Measurements from ENCODE around the gene HPS1. TPM values are rescaled to one million over a fixed set of nuclear protein-coding genes. Genes with fewer than 3 reads are reported as not detected.

The HPS1 gene
- total RNA-seq, 2 experiments from 2014 or later: 44.7 to 46.6 TPM

- no peaks in the 10 kb centered on the region for H3K36me3 Mint-ChIP-seq
- no peak overlapping the region for H3K4me3 Mint-ChIP-seq
- peaks cover 14% of the 10 kb centered on the region for H3K4me1 Mint-ChIP-seq
- H3K27ac Mint-ChIP-seq: no peak overlapping the region
- no peak for DNase-seq
- H3K27me3 Mint-ChIP-seq: peaks cover 8% of the 10 kb centered on the region
- H3K9me3 Mint-ChIP-seq: no peaks in the 10 kb centered on the region
Observed at GRCh38 chr10:98470850-98471249, 24.1 kb upstream of the HPS1 start.

DNA sequence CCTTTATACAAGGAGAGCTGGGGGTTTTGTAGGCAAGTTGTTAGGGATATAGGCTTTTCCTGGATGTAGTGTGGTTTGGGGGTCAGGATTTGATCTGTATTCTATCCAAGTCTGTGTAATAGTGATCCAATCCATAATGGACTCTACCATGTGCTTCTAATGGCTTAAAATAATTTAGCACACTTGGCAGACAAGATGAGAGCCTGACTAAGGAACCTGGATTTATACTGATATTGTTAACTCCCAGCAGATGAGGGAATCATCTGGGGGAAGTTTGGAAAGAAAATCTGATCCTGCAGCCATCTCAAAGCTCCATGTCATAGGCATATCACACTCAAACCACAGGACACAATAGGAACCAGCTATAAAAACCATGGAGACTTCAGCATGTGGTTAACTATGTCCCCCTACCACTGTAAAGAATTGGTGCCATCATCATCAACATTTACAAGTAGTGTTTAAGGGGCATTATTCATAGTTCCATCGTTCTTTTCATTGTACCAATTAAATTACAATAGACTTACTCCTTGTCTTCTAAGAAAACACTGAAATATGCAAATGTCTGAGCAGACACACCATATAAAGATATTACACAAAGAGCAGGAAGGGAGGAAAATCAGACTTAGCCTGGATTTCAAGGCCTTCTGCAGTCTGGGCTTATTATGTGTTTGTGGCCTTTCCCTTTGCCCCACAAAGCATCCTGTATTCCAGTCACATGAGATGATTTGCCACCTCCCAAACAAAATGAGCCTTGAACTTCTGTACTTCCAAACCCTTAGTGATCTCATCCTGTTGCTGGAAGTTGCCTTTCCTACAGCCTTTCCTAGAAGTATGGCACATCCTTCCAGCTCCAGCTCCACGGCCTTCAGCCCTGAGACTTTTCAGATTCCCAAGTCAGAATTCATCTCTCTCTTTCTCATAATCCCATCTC, 22.5 kb upstream of the HPS1 start:
- Mint-ChIP-seq H3K9me3 (no peaks in the 10 kb centered on the region), H3K4me1 (peaks cover 11% of the 10 kb centered on the region), H3K4me3 (no peak overlapping the region), H3K27me3 (peaks cover 9% of the 10 kb centered on the region), H3K27ac (no peak overlapping the region), H3K36me3 (no peaks in the 10 kb centered on the region)
- no peak for DNase-seq

DNA sequence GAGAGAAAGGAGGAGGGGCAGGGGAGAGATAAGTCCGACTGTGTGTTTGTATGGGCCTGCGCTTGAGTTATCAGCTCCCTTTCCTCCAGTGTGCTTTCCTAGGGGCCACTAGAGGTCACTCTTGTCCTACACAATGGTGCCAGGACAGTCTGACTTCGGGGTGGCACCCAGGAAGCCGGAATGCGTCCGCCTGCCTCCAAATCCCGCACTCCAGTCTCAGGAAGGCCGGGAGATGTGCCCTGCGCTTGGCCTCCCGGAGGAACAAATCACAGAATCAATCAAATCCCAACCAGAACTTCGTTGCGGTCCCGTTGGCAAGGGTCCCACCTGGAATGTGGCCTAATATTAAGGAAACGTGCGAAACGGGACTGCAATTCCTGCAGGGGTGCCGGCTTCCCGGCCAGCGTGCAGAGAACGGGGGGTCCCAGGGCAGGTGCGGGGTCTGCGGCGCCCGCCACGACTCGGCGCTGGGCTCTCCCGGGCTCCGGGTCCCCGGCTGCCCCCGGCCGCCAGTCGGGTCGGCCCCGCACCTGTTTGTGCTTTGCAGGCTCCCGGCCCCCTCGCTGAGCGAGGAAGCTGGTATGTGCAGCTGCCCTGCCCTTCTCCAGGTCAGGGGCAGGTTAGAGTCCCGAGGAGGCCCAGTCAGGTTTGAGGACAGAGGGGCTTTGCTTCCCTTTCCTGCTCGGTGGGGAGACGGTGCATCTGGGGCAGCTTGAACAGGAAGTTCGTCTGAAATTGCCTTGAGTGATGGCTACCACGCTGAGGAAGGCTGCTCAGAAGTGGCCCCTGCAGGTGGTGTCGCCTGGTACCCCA, 21.0 kb upstream of the HPS1 start:
- Mint-ChIP-seq H3K27me3 (peaks cover 14% of the 10 kb centered on the region), H3K27ac (peak overlapping the region; percentile 79), H3K4me3 (peak overlapping the region; percentile 88), H3K4me1 (peaks cover 6% of the 10 kb centered on the region), H3K9me3 (no peaks in the 10 kb centered on the region), H3K36me3 (no peaks in the 10 kb centered on the region)
- peak; percentile 55 for DNase-seq

DNA sequence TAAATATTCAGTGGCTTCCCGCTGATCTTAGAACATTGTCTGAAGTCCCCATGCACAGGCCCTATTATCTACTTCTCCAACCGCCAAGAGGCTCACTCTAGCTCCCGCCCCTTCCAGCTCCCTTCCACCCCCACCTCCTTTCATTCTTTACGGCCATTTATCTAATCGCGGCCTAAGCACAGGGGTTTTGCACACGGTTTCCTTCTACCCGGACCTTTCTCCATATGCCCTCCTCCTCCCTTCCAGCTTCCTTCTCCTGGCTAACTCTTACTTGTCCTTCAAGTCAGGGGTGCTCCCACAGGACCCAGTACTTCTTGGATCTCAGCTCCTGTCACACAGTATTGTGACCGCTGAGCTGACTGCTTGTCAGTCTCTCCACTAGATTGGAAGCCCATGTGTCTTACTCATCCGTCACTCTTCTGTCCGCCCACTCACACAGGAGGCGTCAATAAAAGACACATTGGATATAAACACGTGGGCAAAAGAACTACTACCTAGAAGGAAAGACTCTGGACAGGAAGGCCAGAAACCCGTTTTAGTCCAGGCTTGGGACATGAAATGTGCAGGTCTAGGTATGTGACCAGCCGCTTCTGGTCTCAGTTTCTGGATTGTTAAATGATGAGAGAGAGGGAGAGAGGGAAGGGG, 20.2 kb upstream of the HPS1 start:
- H3K4me3 Mint-ChIP-seq: no peak overlapping the region
- H3K27ac Mint-ChIP-seq: no peak overlapping the region
- H3K27me3 Mint-ChIP-seq: peaks cover 19% of the 10 kb centered on the region
- H3K9me3 Mint-ChIP-seq: no peaks in the 10 kb centered on the region
- peaks cover 6% of the 10 kb centered on the region for H3K4me1 Mint-ChIP-seq
- no peak for DNase-seq
- H3K36me3 Mint-ChIP-seq: no peaks in the 10 kb centered on the region

DNA sequence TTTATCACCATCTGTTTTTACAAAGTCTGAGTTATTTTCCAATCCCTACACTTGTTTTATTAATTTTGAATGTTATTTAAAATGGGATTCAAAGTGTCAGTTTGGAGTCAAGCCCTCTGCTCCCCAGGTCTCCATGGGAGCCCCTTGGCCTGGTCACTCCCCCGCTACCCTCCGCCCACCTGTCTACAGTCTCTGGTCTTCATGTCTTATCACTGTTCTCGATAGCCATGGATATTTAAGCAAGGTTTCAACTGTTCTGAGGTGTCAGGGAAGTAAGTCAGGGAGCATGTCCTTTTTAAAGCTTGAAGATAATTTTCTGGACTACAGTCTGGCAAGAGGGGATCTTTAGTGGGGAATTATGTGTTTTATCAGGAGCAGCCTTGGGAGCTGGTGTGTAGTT, 19.1 kb upstream of the HPS1 start:
- H3K9me3 Mint-ChIP-seq: no peaks in the 10 kb centered on the region
- H3K27me3 Mint-ChIP-seq: peaks cover 14% of the 10 kb centered on the region
- H3K4me1 Mint-ChIP-seq: peaks cover 6% of the 10 kb centered on the region
- H3K4me3 Mint-ChIP-seq: no peak overlapping the region
- H3K36me3 Mint-ChIP-seq: no peaks in the 10 kb centered on the region
- no peak for DNase-seq
- H3K27ac Mint-ChIP-seq: no peak overlapping the region

- H3K4me3 Mint-ChIP-seq: no peak overlapping the region
- H3K27ac Mint-ChIP-seq: no peak overlapping the region
- H3K27me3 Mint-ChIP-seq: peaks cover 17% of the 10 kb centered on the region
- no peak for DNase-seq
- peaks cover 6% of the 10 kb centered on the region for H3K4me1 Mint-ChIP-seq
- H3K36me3 Mint-ChIP-seq: no peaks in the 10 kb centered on the region
- H3K9me3 Mint-ChIP-seq: no peaks in the 10 kb centered on the region
Observed at GRCh38 chr10:98463976-98464754, 17.4 kb upstream of the HPS1 start.

GRCh38 chr10:98463016-98463415, 16.3 kb upstream of the HPS1 start:
- no peaks in the 10 kb centered on the region for H3K36me3 Mint-ChIP-seq
- no peak overlapping the region for H3K4me3 Mint-ChIP-seq
- peaks cover 6% of the 10 kb centered on the region for H3K4me1 Mint-ChIP-seq
- no peaks in the 10 kb centered on the region for H3K9me3 Mint-ChIP-seq
- DNase-seq: no peak
- H3K27me3 Mint-ChIP-seq: peaks cover 26% of the 10 kb centered on the region
- no peak overlapping the region for H3K27ac Mint-ChIP-seq

DNA sequence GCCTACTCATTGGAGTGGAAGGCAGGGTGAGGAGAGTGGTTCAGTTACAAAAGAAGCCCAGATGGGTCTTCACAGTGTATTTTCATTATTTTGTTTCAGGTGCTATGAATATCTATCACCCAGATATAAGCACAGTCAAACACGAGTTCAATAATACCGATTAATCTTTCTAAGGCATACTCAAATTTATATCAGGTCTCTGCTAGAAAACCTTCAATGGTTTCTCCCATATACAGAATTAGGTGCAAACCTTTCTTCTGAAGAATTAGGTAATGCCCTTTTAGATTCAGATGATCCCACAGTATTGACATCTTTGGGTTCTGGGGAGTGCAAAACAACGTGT, 14.7 kb upstream of the HPS1 start:
- H3K27me3 Mint-ChIP-seq: peaks cover 30% of the 10 kb centered on the region
- H3K4me3 Mint-ChIP-seq: no peak overlapping the region
- H3K27ac Mint-ChIP-seq: no peak overlapping the region
- H3K36me3 Mint-ChIP-seq: no peaks in the 10 kb centered on the region
- H3K4me1 Mint-ChIP-seq: no peaks in the 10 kb centered on the region
- DNase-seq: no peak
- H3K9me3 Mint-ChIP-seq: no peaks in the 10 kb centered on the region

DNA sequence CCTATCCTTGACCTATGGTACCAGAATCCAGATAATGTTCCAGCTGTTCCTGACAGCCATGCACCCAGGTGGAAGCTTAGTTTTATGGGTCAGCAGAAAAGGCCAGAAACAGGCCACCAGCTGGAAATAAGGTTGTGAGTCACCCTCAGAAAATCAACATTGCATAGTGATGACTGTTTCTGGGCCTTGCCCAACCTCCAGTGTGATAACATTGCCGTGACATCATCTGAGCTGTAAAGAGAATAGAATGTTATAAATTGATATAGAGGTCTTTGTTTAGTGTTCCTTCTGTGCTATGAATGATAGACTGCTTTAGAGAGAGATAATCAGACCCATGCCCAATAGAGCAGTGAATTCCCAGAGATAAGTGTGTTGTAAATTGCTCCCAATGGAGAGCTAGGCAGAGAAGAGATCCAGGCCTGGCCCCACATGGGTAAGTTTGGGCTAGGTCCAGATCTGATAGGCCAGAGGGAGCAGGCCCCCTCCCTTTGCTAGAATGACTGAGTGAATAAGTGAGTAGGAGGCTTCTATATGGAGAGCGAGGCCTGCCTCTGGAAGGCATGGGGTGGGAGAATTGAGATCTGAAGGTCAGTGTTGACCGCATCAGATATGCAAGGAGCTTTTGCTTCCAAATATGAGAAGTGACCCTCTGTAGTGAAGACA, 14.2 kb upstream of the HPS1 start:
- DNase-seq: no peak
- no peaks in the 10 kb centered on the region for H3K4me1 Mint-ChIP-seq
- no peak overlapping the region for H3K27ac Mint-ChIP-seq
- H3K27me3 Mint-ChIP-seq: peaks cover 27% of the 10 kb centered on the region
- no peak overlapping the region for H3K4me3 Mint-ChIP-seq
- H3K36me3 Mint-ChIP-seq: no peaks in the 10 kb centered on the region
- no peaks in the 10 kb centered on the region for H3K9me3 Mint-ChIP-seq

DNA sequence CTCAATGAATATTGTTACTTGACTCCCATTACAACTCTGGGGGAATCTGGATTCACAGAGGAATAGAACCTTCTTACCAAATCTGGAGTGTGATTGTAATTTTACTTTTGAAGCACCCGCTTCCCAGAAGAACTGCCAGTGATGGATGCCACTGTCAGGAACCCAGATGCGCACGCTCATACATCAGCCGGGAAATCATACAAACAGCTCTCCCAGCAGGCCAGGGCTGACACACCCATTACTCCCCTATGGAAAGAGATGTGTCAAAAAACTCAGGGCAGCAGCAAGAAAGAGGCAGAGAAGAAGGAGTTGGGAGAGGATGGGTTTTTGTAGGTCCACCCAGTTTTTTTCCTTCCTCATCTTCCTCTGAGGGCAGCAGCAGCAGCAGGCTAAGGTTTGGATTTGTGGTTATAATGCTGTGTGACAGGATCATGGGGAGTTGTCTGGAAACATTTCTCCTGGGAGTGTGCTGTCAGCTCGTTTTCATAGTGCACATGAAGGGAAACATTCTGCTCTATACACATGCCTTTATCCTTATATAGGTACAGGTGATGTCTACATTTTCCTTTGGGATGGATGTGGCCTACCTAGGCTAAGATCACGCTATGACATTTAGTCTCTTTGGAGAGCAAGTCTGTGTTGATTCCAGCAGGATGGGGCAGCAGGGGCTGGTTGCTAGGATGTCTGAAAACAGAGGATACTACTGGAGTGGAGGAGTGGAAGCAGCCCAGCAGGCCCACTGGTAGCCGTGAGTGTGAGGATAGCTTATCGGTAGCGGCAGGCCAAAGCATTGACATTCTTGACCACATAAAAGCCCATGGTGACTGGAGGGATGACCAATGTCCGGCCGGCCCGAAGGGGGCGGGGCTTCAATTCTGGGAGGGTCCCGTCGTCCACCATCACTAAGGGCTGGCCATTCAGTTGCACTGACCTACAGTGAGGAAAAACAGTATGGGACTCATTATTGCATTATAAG, 12.4 kb upstream of the HPS1 start:
- Mint-ChIP-seq H3K27me3 (peaks cover 25% of the 10 kb centered on the region), H3K36me3 (no peaks in the 10 kb centered on the region), H3K4me3 (no peak overlapping the region), H3K9me3 (no peaks in the 10 kb centered on the region), H3K4me1 (no peaks in the 10 kb centered on the region), H3K27ac (no peak overlapping the region)
- DNase-seq: no peak

- Mint-ChIP-seq H3K4me1 (no peaks in the 10 kb centered on the region), H3K4me3 (no peak overlapping the region), H3K27ac (no peak overlapping the region), H3K36me3 (no peaks in the 10 kb centered on the region), H3K9me3 (no peaks in the 10 kb centered on the region), H3K27me3 (peaks cover 20% of the 10 kb centered on the region)
- DNase-seq: no peak
Observed at GRCh38 chr10:98457721-98458120, 11.0 kb upstream of the HPS1 start.

DNA sequence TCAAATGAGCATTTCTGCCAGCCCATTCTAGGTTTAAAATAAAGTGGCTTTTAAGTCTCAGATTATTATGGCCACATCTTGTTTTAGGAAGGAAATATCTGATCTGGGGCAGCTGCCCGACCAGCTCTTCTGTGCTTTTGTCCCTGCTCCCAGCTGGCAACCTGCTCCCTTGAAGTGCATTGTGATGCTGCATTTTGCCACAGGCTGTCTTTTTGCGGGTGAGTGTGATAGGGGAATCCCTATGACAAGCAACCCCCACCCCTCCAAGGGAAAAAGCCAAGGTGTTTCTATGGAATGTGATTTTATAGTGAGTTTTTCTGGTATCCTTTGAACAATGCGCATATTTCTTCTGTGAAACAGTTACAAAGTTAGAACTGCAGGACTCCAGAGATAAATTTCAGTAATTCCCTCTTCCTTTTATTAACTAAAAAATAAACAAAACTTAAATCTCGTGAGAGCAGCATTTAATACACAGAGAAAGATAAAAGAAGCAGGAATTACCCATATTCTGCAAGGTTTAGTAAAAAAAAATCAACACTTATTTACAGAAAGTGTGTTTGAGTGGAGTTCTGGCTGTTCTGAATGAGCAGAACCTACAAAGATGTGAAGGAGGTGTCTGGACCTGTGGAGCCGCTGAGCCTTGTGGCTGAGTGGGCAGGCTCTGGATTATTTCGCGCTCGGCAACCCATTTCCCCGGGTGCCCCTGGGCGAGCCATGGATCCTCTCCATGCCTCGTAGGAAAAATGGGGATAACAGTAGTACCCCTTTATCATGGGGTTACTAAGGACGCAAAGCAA, 10.1 kb upstream of the HPS1 start:
- Mint-ChIP-seq H3K27ac (no peak overlapping the region), H3K4me1 (no peaks in the 10 kb centered on the region), H3K36me3 (no peaks in the 10 kb centered on the region), H3K4me3 (no peak overlapping the region), H3K9me3 (no peaks in the 10 kb centered on the region), H3K27me3 (peaks cover 15% of the 10 kb centered on the region)
- DNase-seq: no peak

All from activated naive CD8-positive, alpha-beta T cell treated with anti-CD3 and anti-CD28 coated beads for 36 hours (primary cell).